H9 (cell line): ENCODE measurements around the gene TBC1D9B. TPM values are rescaled to one million over a fixed set of nuclear protein-coding genes. Genes with fewer than 3 reads are reported as not detected.

ENCODE experiments used
- DNase-seq: peaks from one replicate; pipeline ENCODE4 v3.0.0-alpha.2; 2017
- H2AFZ ChIP-seq: one replicate; pipeline ENCODE4 v1.6.1; 2013; ENCODE audit warnings: mild to moderate bottlenecking, low read length, control low read depth, moderate library complexity
- H2AK5ac ChIP-seq: 2 replicates; pipeline ENCODE4 v1.6.1; 2013; ENCODE audit warnings: low read length, control low read depth, mixed read lengths; ENCODE audit not compliant: insufficient read length
- H2BK120ac ChIP-seq: one replicate; pipeline ENCODE4 v1.6.1; 2013; ENCODE audit warnings: low read depth, mild to moderate bottlenecking, low read length, control low read depth, inconsistent platforms; ENCODE audit not compliant: poor library complexity, severe bottlenecking
- H2BK12ac ChIP-seq: 2 replicates; pipeline ENCODE4 v1.6.1; 2013; ENCODE audit warnings: low read length, control low read depth, mixed read lengths, low read depth; ENCODE audit not compliant: insufficient read length
- H2BK15ac ChIP-seq: 2 replicates; pipeline ENCODE4 v1.6.1; 2013; ENCODE audit warnings: low read depth, low read length, control low read depth
- H2BK20ac ChIP-seq: one replicate; pipeline ENCODE4 v1.6.1; 2013; ENCODE audit warnings: low read depth, mild to moderate bottlenecking, low read length, control low read depth, inconsistent platforms; ENCODE audit not compliant: poor library complexity, severe bottlenecking
- H2BK5ac ChIP-seq: 2 replicates; pipeline ENCODE4 v1.6.1; 2013; ENCODE audit warnings: low read length, control low read depth, mixed read lengths; ENCODE audit not compliant: insufficient read length
- H3K14ac ChIP-seq: 2 replicates; pipeline ENCODE4 v1.6.1; 2013; ENCODE audit warnings: low read length, control low read depth; ENCODE audit not compliant: insufficient read depth
- H3K18ac ChIP-seq: 2 replicates; pipeline ENCODE4 v1.6.1; 2013; ENCODE audit warnings: low read depth, mild to moderate bottlenecking, mixed read lengths, low read length, control low read depth; ENCODE audit not compliant: insufficient read length
- H3K23ac ChIP-seq: 2 replicates; pipeline ENCODE4 v1.6.1; 2013; ENCODE audit warnings: low read length, control low read depth, mixed read lengths, low read depth; ENCODE audit not compliant: insufficient read length
- H3K23me2 ChIP-seq: 2 replicates; pipeline ENCODE4 v1.6.1; 2013; ENCODE audit warnings: low read depth, mild to moderate bottlenecking, mixed read lengths, low read length, control low read depth; ENCODE audit not compliant: insufficient read length, poor library complexity, severe bottlenecking
- H3K27ac ChIP-seq: 2 replicates; pipeline ENCODE4 v1.5.1; 2013; ENCODE audit warnings: low read length, control low read depth, mixed read lengths, low read depth; ENCODE audit not compliant: insufficient read length
- H3K27me3 ChIP-seq: 2 replicates; pipeline ENCODE4 v1.6.1; 2013; ENCODE audit warnings: low read length, control low read depth, inconsistent platforms; ENCODE audit not compliant: insufficient read depth
- H3K4ac ChIP-seq: 2 replicates; pipeline ENCODE4 v1.6.1; 2013; ENCODE audit warnings: low read depth, mild to moderate bottlenecking, control low read depth, inconsistent platforms, low read length, moderate library complexity
- H3K4me1 ChIP-seq: 2 replicates; pipeline ENCODE4 v1.6.1; 2013; ENCODE audit warnings: low read length, control low read depth, inconsistent platforms; ENCODE audit not compliant: insufficient read depth
- H3K4me2 ChIP-seq: 2 replicates; pipeline ENCODE4 v1.6.1; 2013; ENCODE audit warnings: low read length, control low read depth, mixed read lengths; ENCODE audit not compliant: insufficient read length, insufficient read depth
- H3K56ac ChIP-seq: 2 replicates; pipeline ENCODE4 v1.6.1; 2013; ENCODE audit warnings: low read depth, mild to moderate bottlenecking, mixed read lengths, low read length, control low read depth; ENCODE audit not compliant: insufficient read length
- H3K79me1 ChIP-seq: 2 replicates; pipeline ENCODE4 v1.6.1; 2013; ENCODE audit warnings: low read depth, mild to moderate bottlenecking, moderate library complexity, low read length, control low read depth, inconsistent platforms; ENCODE audit not compliant: insufficient read depth, poor library complexity, severe bottlenecking
- H3K79me2 ChIP-seq: 2 replicates; pipeline ENCODE4 v1.6.1; 2013; ENCODE audit warnings: low read length, control low read depth, inconsistent platforms; ENCODE audit not compliant: insufficient read depth
- H3K9ac ChIP-seq: 2 replicates; pipeline ENCODE4 v1.6.1; 2013; ENCODE audit warnings: low read length, control low read depth, mixed read lengths; ENCODE audit not compliant: insufficient read length; ENCODE audit errors: extremely low read depth
- H3K9me3 ChIP-seq: one replicate; pipeline ENCODE4 v1.6.1; 2013; ENCODE audit warnings: low read depth, low read length, inconsistent platforms; ENCODE audit not compliant: control insufficient read depth
- H3T11ph ChIP-seq: one replicate; pipeline ENCODE4 v1.6.1; 2013; ENCODE audit warnings: mild to moderate bottlenecking, low read length, control low read depth, inconsistent platforms
- H4K20me1 ChIP-seq: one replicate; pipeline ENCODE4 v1.6.1; 2013; ENCODE audit not compliant: control insufficient read depth, insufficient read length, insufficient read depth
- H4K5ac ChIP-seq: 2 replicates; pipeline ENCODE4 v1.6.1; 2013; ENCODE audit warnings: low read depth, mild to moderate bottlenecking, mixed read lengths, low read length, control low read depth; ENCODE audit not compliant: insufficient read length
- H4K8ac ChIP-seq: replicated peaks from 2 replicates; pipeline ENCODE4 v1.6.1; 2013; ENCODE audit warnings: low read length, control low read depth, mixed read lengths, low read depth; ENCODE audit not compliant: insufficient read length
- H4K91ac ChIP-seq: 2 replicates; pipeline ENCODE4 v1.6.1; 2013; ENCODE audit warnings: low read depth, mild to moderate bottlenecking, moderate library complexity, mixed read lengths, low read length, control low read depth; ENCODE audit not compliant: insufficient read length
- H3K27ac Mint-ChIP-seq, 3 experiments: 2 replicates in 2 of 3; 3 replicates in 1 of 3; pipeline ENCODE4 v1.8.0; 2020 to 2021; ENCODE audit warnings: mixed read lengths in 3 of 3, mild to moderate bottlenecking in 1 of 3, moderate library complexity in 1 of 3
- H3K27me3 Mint-ChIP-seq: 2 replicates; pipeline ENCODE4 v1.8.0; 2021; ENCODE audit warnings: low read depth, mild to moderate bottlenecking, moderate library complexity, mixed read lengths
- H3K36me3 Mint-ChIP-seq, 3 experiments: 2 replicates in 2 of 3; 3 replicates in 1 of 3; pipeline ENCODE4 v1.8.0; 2020 to 2021; ENCODE audit warnings: low read depth in 3 of 3, mixed read lengths in 3 of 3; ENCODE audit not compliant: insufficient read depth in 1 of 3
- H3K4me1 Mint-ChIP-seq, 2 experiments: 2 replicates each; pipeline ENCODE4 v1.8.0; 2020; ENCODE audit warnings: mixed read lengths in 2 of 2
- H3K4me3 Mint-ChIP-seq, 2 experiments: 2 replicates in 1 of 2; 3 replicates in 1 of 2; pipeline ENCODE4 v1.8.0; 2020 to 2021; ENCODE audit warnings: mild to moderate bottlenecking in 2 of 2, mixed read lengths in 2 of 2, moderate library complexity in 1 of 2
- H3K9me3 Mint-ChIP-seq, 2 experiments: 2 replicates in 1 of 2; 3 replicates in 1 of 2; pipeline ENCODE4 v1.8.0; 2020; ENCODE audit warnings: mild to moderate bottlenecking in 2 of 2, mixed read lengths in 2 of 2, moderate library complexity in 1 of 2
- CTCF ChIP-seq: fragments of 200-600 bp; sonication (generic); conservative IDR thresholded peaks from 3 replicates; pipeline ENCODE4 v1.8.0; 2021; ENCODE audit warnings: antibody characterized with exemption, mild to moderate bottlenecking
- WGBS: extraction: QIAGEN DNeasy Blood & Tissue Kit; methylation state at CpG from one replicate; pipeline ENCODE4 v1.1.7; 2013; ENCODE audit warnings: missing lambda C conversion rate, low lambda C conversion rate, mixed read lengths; ENCODE audit not compliant: insufficient read length; ENCODE audit errors: extremely low coverage; 5-methylcytosine and 5-hydroxymethylcytosine counted together
- total RNA-seq: library from RNA; stranded (reverse); gene quantifications from 2 replicates; pipeline ENCODE4 v1.2.1, GENCODE V29; 2021

Gene TBC1D9B
- total RNA-seq, 1 experiment from 2014 or later, result 62.1 TPM

GRCh38 chr5:179923436-179923835 is 15.7 kb upstream of the TBC1D9B start:
- no peak overlapping the region for H3K9ac ChIP-seq
- Mint-ChIP-seq H3K9me3 (no peaks in the 10 kb centered on the region; a peak in 2 of 5 replicates), H3K4me3 (no peak overlapping the region; a peak in 1 of 5 replicates), H3K27ac (no peak overlapping the region), H3K27me3 (no peaks in the 10 kb centered on the region), H3K4me1 (peaks cover 7 to 11% of the 10 kb centered on the region in 2 experiments), H3K36me3 (peaks cover 0 to 2% (median 0%) of the 10 kb centered on the region in 3 experiments; a peak in 1 of 7 replicates)
- H3K14ac ChIP-seq, result no peak overlapping the region
- no peak overlapping the region for H2AFZ ChIP-seq
- no peak overlapping the region for H2AK5ac ChIP-seq
- H3K27me3 ChIP-seq, result no peaks in the 10 kb centered on the region
- no peaks in the 10 kb centered on the region for H4K20me1 ChIP-seq
- no peak overlapping the region for H2BK20ac ChIP-seq
- no peak overlapping the region for H2BK120ac ChIP-seq
- no peak overlapping the region for H2BK15ac ChIP-seq
- no peak for DNase-seq
- H4K5ac ChIP-seq, result no peak overlapping the region
- H3K4me2 ChIP-seq, result no peak overlapping the region
- no peak overlapping the region for H3T11ph ChIP-seq
- WGBS, result no CpG with 5 or more reads among the region's 6 CpGs
- H3K79me1 ChIP-seq, result no peaks in the 10 kb centered on the region
- H2BK5ac ChIP-seq, result no peak overlapping the region
- no peak overlapping the region for H3K4ac ChIP-seq
- no peak overlapping the region for H2BK12ac ChIP-seq
- H3K23ac ChIP-seq, result no peak overlapping the region
- H3K18ac ChIP-seq, result no peak overlapping the region
- no peaks in the 10 kb centered on the region for H3K23me2 ChIP-seq
- H3K9me3 ChIP-seq, result no peaks in the 10 kb centered on the region
- no peak overlapping the region for H3K56ac ChIP-seq
- no peaks in the 10 kb centered on the region; the same call in 1 of the 2 replicates for H3K4me1 ChIP-seq
- no peak overlapping the region for H4K91ac ChIP-seq
- no peak overlapping the region for H4K8ac ChIP-seq
- no peak for TF ChIP-seq CTCF
- H3K27ac ChIP-seq, result no peak overlapping the region
- no peaks in the 10 kb centered on the region for H3K79me2 ChIP-seq
